ENCODE data around the gene LENG1.

Gene LENG1

GRCh38 chr19:54108496-54108895, 51.0 kb downstream of the LENG1 start:
- peaks cover 34% of the 10 kb centered on the region for H3K36me3 Mint-ChIP-seq (ENCODE audit: low read depth)
- no peaks in the 10 kb centered on the region for H3K27me3 Mint-ChIP-seq (ENCODE audit: low read depth)
- no peak overlapping the region for H3K27ac Mint-ChIP-seq
- H3K9me3 Mint-ChIP-seq: no peaks in the 10 kb centered on the region
- TF ChIP-seq CTCF (IDR thresholded peaks at IDR 0.05; ENCODE audit: unreplicated experiment in 3 of 3): no peak
- no peak overlapping the region for H3K4me3 Mint-ChIP-seq
- H3K4me1 Mint-ChIP-seq: no peaks in the 10 kb centered on the region

GRCh38 chr19:54107876-54108490, 51.5 kb downstream of the LENG1 start:
- Mint-ChIP-seq H3K9me3 (no peaks in the 10 kb centered on the region), H3K4me3 (peak overlapping the region in 1 of 3 experiments; percentile 16), H3K4me1 (no peaks in the 10 kb centered on the region), H3K27ac (no peak overlapping the region), H3K36me3 (ENCODE audit: low read depth) (peaks cover 34% of the 10 kb centered on the region), H3K27me3 (ENCODE audit: low read depth) (no peaks in the 10 kb centered on the region)
- TF ChIP-seq CTCF (IDR thresholded peaks at IDR 0.05; ENCODE audit: unreplicated experiment in 3 of 3): no peak

GRCh38 chr19:54106716-54107115, 52.8 kb downstream of the LENG1 start:
- Mint-ChIP-seq H3K9me3 (no peaks in the 10 kb centered on the region), H3K27ac (no peak overlapping the region), H3K27me3 (ENCODE audit: low read depth) (no peaks in the 10 kb centered on the region), H3K4me1 (peaks cover 5% of the 10 kb centered on the region), H3K4me3 (peak overlapping the region in 2 of 3 experiments; percentile 36 to 72), H3K36me3 (ENCODE audit: low read depth) (peaks cover 34% of the 10 kb centered on the region)
- TF ChIP-seq CTCF (IDR thresholded peaks at IDR 0.05; ENCODE audit: unreplicated experiment in 3 of 3): no peak

GRCh38 chr19:54105796-54106195, 53.7 kb downstream of the LENG1 start:
- no peaks in the 10 kb centered on the region for H3K9me3 Mint-ChIP-seq

More at GRCh38 chr19:54105796-54106195, 53.7 kb downstream of the LENG1 start:
- Mint-ChIP-seq H3K36me3 (ENCODE audit: low read depth) (peaks cover 32% of the 10 kb centered on the region), H3K27ac (no peak overlapping the region), H3K4me3 (peak overlapping the region; percentile 70 to 99 (median 98)), H3K4me1 (peaks cover 5% of the 10 kb centered on the region), H3K27me3 (ENCODE audit: low read depth) (no peaks in the 10 kb centered on the region)
- TF ChIP-seq CTCF (IDR thresholded peaks at IDR 0.05; ENCODE audit: unreplicated experiment in 3 of 3): no peak
